Measurements from ENCODE around the gene CD36.

The CD36 gene

DNA sequence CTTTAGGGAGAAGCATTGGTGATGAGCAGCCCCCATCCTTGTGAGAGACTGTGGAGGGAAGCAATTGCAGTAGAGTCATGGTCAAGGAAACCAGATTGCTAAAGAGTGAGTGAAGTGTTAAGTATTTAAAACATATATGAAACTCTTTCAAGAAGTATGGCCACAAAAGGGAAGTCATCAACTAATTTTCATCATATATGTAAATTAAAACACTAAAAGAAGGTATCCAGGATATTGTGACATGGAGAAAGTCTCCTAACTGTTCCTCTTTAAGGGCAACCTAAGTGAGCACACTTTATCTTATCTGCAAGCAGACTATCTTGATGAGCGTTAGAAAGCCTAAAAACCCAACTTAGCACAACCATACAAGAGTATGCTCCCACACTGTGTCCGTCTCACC, 69.7 kb downstream of the CD36 start:
- no peak for DNase-seq

DNA sequence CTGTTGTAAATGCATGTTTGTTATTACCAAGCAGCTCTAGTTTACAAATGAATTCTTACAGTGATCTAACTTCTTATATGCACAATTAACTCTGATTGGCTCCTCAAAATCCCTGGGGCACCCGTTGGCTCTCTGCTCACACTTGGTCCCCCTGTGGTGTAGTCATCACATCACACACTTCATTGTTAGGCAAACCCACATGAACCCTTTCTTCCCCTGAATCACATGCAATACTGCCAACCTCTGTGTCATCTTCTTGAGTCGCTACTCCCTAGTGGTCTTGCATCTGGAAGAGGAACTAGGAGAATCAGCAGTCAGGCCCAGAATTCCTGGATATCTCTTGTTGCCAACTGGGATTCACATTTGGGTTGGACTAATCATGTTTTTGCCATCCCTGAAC, 73.1 kb downstream of the CD36 start:
- no peak for DNase-seq

DNA sequence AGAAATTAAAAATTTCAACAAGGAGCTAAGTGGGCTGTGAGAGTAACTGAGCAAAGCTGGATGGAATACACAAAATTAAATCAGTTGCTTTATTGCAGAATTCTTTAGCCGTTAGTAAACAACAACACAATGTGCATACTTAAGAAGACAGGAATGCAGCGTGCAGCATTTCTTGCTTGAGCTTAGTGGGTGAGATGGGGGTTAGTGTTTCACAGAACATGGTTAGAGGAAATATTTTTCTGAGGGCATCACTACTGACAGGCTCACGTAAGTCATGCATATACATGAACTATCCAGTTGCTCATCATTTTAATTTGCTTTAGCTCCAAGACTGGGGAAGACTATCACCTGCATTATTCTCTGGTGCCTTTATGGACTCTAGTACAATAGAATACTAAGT, 80.8 kb downstream of the CD36 start:
- DNase-seq: no peak

DNA sequence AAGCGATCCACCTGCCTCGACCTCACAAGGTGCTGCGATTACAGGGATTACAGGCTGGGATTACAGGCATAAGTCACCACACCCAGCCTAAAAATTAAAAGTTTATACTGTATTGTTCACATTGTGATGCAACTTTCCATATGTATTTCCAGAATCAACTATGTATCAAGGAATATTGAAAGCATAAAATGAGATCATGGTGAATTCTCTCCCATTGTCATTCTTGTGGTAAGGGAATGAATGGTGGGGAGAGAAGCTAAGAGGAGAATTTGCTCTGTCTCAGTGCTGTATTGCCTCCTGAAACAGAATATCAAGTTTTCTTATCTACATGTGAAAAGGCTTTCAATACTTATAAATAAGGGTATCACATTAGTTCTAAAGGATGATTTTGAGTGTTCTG, 81.7 kb downstream of the CD36 start:
- DNase-seq: no peak

DNA sequence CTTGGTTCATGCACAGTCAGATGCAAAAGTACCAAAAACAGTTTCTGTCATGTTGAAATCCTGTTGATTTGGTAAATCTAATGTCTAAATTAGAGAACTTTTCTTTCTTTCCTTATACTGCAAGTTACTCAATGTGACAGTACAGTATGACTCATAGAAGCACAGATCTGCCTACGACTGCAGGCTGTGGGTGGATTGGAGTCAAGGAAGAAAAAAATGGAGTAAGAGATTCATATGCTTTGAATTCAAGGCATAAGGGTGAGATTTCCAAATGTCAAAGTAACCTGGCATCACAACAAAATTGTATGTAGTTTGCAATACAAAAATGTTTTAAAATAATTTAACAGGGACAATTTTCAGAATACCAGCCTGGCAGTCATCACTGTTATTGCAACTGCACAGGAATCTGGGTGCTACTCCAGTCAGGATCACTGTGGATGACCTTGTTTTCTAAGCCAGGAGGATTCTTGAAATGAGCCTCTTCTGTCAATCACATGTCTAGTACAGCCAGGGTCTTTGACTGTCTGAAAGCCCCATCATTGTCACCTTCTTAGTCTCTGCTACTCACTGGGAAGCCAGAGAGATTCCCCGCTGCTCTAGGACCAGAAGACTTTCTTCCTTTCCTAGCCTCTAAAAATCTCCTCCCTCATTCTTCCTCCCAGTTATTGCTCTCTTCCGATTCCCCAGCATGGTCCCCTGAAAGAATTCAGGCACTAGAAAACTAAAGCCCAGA, 83.6 kb downstream of the CD36 start:
- DNase-seq: peak in 1 of 2 donors; percentile 3

DNA sequence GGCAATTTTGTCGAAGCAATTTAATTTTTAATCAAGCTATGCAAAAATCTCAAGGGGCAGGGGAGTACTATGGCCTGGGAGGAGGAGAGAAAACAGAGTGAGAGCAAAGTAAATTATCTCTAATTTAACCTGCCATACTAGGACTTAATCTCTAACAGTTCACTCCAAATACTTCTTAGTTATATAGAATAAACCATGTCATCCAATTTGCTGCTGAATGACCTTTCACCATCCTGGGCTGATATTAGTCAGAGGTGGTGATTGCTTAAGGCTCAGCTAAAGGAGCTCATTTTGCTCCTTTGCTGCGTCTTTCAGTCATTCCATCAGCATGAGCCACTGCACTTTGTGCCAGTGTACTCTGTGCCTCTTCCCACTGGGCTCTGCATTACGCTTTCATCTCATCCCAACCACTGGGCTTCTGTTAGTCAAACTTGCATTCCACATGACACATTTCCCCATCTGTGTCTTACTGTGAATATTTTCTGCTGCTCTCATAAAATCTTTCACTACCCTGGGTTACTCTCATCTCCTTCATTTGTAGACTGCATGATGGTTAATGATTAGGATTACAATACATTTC, 84.3 kb downstream of the CD36 start:
- peak in 1 of 2 donors; percentile 15 for DNase-seq

DNA sequence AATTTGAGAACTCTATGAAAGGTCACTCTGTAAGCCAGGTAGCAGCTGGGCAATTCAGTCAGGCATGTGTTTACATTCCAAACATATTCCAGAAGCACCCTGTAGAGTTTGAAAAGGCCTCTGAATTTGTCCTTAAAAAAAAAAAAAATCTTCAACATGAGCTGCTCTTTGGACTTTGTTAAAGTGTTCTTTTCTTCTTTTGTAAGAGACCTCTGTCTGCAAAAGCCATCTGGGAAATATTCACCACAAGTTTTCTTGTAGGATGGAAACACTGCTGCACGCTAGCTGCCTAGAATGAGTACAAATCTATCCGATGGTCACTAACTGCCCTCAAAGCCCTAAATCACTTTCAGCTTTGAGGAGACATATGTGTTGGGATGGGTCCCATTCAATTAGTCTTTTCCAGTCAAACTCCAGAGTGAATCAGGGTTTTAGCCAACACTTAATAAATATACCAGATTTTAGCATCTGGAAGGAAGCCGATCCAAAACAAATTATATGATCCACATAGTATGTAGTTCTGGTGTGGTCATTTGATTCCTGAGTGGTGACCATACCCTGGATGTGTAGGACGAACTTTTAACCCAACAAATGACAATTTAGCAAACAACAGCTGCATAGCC, 85.9 kb downstream of the CD36 start:
- no peak for DNase-seq

DNA sequence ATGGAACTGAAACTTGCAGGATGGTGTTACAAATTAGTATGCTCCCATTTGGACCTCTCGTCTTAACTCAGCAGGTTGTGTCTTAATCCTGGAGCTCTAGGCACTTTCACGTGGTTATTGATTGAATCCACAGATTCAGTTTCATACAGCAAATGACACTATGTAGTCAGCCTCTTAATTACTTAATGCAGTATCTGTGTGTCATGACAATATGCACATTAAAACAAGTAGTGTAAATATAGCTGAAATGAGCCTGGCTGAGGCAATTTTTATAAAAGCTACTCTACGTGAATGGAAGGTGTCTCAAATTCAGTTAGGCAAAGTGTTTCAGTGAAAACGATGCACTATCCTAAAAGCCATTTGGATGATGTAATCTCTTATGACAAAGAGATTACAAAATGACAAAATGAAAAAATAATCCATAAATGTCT, 86.8 kb downstream of the CD36 start:
- DNase-seq: no peak

Data from CD4-positive, alpha-beta T cell treated with Interferon alpha-2 for 1 hour (primary cell).